GM23248 (cell line): ENCODE measurements around the gene PPP1R1C.

ENCODE experiments used
- EZH2 ChIP-seq: fragments of 200-600 bp; sonication (generic); IDR thresholded peaks from 2 replicates; pipeline ENCODE4 v1.6.1; 2018; ENCODE audit warnings: antibody characterized with exemption, mild to moderate bottlenecking; ENCODE audit not compliant: insufficient read depth, poor library complexity, severe bottlenecking
- EZH2phosphoT487 ChIP-seq: fragments of 200-600 bp; sonication (generic); IDR thresholded peaks from 2 replicates; pipeline ENCODE4 v1.6.1; 2018; ENCODE audit warnings: antibody characterized with exemption, moderate library complexity, mild to moderate bottlenecking, low read depth; ENCODE audit not compliant: insufficient read depth

DNA sequence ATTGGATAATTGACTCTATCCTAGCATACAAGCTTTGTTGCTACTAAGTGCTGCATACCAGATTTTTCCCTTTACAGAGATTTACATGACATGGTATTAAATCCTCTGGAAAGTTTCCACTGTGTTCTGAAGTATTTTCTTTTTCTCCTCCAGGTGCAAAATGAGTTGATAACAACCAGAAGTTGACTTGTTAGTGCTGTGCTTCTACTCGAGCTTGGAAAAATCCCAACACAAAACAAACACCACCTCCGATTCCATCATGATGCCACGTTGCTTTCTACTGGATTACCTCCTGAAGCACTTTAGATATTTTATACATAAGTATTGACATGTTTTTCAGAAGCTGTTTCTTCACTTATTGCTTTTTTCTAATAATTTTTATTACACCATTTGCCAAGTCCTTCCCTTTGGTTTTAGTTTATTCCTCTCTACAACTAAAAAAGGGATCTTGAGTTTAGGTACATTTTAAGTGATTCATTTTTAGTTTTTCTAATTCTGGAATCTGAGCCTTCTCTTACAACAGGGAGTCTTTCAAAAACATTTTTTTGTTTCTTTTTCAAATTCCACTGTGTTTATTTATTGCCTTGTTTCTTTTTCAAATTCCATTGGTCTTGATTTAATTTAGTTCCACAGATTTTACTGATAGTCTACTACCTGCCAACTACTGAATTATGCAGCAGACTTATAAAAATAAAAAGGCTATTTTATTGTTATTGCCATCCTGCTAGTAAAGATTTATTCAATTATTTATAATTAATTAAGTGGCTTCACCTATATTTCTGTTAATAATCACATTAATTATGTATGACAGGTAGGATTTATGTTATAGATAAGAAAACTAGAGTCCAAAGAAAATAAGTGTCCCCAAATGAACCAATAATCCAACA lies 143.4 kb downstream of the PPP1R1C start:
- TF ChIP-seq EZH2phosphoT487, result no peak
- no peak for TF ChIP-seq EZH2
